K562 (cell line): ENCODE results near the gene ABCB9. TPM values are rescaled to one million over a fixed set of nuclear protein-coding genes. Genes with fewer than 3 reads are reported as not detected.

Experiments
- ATAC-seq: fragments of 200-7000 bp; cut with Tn5 transposase; 3 replicates; pipeline ENCODE4 v1.9.1; 2020; ENCODE audit warnings: moderate library complexity
- BruUV-seq: library from RNA; stranded (reverse); fragments of 400-500 nt; replicated peaks from 2 replicates; lab custom pipeline; 2021; lab: Mats Ljungman, UMichigan
- CTCF ChIA-PET: fragments of 300-600 bp; formaldehyde crosslinking; extraction: SDS; loops from one replicate; lab custom pipeline; 2021; ENCODE audit warnings: low intra/inter-chr PET ratio; lab: Yijun Ruan, JAX
- POLR2A ChIA-PET: fragments of 300-600, 350-650 bp; sonication (Branson Sonifier 250); formaldehyde crosslinking; extraction: SDS; loops from one replicate; lab custom pipeline; 2021; ENCODE audit warnings: antibody characterized with exemption, inconsistent platforms; lab: Yijun Ruan, JAX
- DNase-seq, 4 experiments: peaks; one replicate each; pipeline versions ENCODE4 v3.0.0 to v3.0.0-alpha.2; 2011 to 2018; ENCODE audit warnings: low spot score in 3 of 4, mixed read lengths in 3 of 4; ENCODE audit errors: extremely low read depth in 1 of 4
- FAIRE-seq: peaks from 2 replicates; lab custom pipeline; 2011; peaks lifted over from hg19 to GRCh38; lab: Jason Lieb, UNC
- H2AFZ ChIP-seq: 2 replicates; pipeline ENCODE4 v1.6.0; 2011; ENCODE audit warnings: low read depth, low read length, control low read depth, inconsistent platforms
- H3K27ac ChIP-seq: fragments of 200-600 bp; 3 replicates; pipeline ENCODE4 v1.8.0; 2011; ENCODE audit warnings: low read depth, mild to moderate bottlenecking, control low read depth, inconsistent platforms, low read length, moderate library complexity, mixed read lengths; ENCODE audit errors: extremely low read depth
- H3K27me3 ChIP-seq, 2 experiments: fragments of 300-600 bp in 1 of 2; 2 replicates in 1 of 2; 3 replicates in 1 of 2; pipeline versions ENCODE4 v1.6.0 to v1.8.0; 2011; ENCODE audit warnings: inconsistent platforms in 2 of 2, low read length in 2 of 2, mild to moderate bottlenecking in 1 of 2, mixed read lengths in 1 of 2, moderate library complexity in 1 of 2; ENCODE audit not compliant: control insufficient read depth in 2 of 2, insufficient read depth in 2 of 2
- H3K36me3 ChIP-seq: fragments of 300-600 bp; 3 replicates; pipeline ENCODE4 v1.8.0; 2011; ENCODE audit warnings: mild to moderate bottlenecking, low read length, inconsistent platforms; ENCODE audit not compliant: control insufficient read depth, insufficient read depth
- H3K4me1 ChIP-seq, 2 experiments: fragments of 200-600 bp in 1 of 2; replicated peaks in 1 of 2; 2 replicates in 1 of 2; 3 replicates in 1 of 2; pipeline versions ENCODE4 v1.5.1 to v1.8.0; 2011; ENCODE audit warnings: inconsistent platforms in 2 of 2, low read length in 2 of 2, mild to moderate bottlenecking in 1 of 2, mixed read lengths in 1 of 2, moderate library complexity in 1 of 2; ENCODE audit not compliant: control insufficient read depth in 2 of 2, insufficient read depth in 2 of 2
- H3K4me2 ChIP-seq: 2 replicates; pipeline ENCODE4 v1.6.1; 2011; ENCODE audit warnings: low read length, control low read depth, inconsistent platforms, mixed read lengths; ENCODE audit not compliant: insufficient read depth
- H3K4me3 ChIP-seq: fragments of 200-600 bp; sonication (generic), shearing (Covaris generic); 2 replicates; pipeline ENCODE4 v1.5.1; 2016; ENCODE audit warnings: control low read depth, inconsistent platforms
- H3K79me2 ChIP-seq: fragments of 200-600 bp; 3 replicates; pipeline ENCODE4 v1.8.0; 2011; ENCODE audit warnings: low read length, inconsistent platforms; ENCODE audit not compliant: control insufficient read depth, insufficient read depth
- H3K9ac ChIP-seq, 2 experiments: 2 replicates each; pipeline versions ENCODE4 v1.6.0 to v1.6.1; 2011; ENCODE audit warnings: low read depth in 2 of 2, low read length in 2 of 2, control low read depth in 1 of 2, inconsistent platforms in 1 of 2, mild to moderate bottlenecking in 1 of 2, mixed read lengths in 1 of 2; ENCODE audit not compliant: insufficient read depth in 1 of 2
- H3K9me1 ChIP-seq: one replicate; pipeline ENCODE4 v1.6.0; 2011; ENCODE audit warnings: inconsistent platforms, mild to moderate bottlenecking, low read length, moderate library complexity; ENCODE audit not compliant: control insufficient read depth, insufficient read depth
- H3K9me3 ChIP-seq: replicated peaks from 2 replicates; pipeline ENCODE4 v1.5.1; 2011; ENCODE audit warnings: low read depth, low read length, inconsistent platforms; ENCODE audit not compliant: control insufficient read depth, insufficient read depth
- H4K20me1 ChIP-seq: replicated peaks from 2 replicates; pipeline ENCODE4 v1.6.1; 2011; ENCODE audit warnings: low read length, inconsistent platforms, mixed read lengths; ENCODE audit not compliant: control insufficient read depth, insufficient read depth
- CBFB ChIP-seq: sonication (generic); formaldehyde crosslinking; IDR thresholded peaks from 2 replicates; pipeline ENCODE4 v1.4.0; 2020; ENCODE audit warnings: mild to moderate bottlenecking, missing genetic modification reagents
- MIER1 ChIP-seq: fragments of 450-650 bp; IDR thresholded peaks from 2 replicates; pipeline ENCODE4 v1.6.1; 2016; ENCODE audit warnings: antibody characterized with exemption, mild to moderate bottlenecking, low read depth
- PYGO2 ChIP-seq: fragments of 450-650 bp; IDR thresholded peaks from 2 replicates; pipeline ENCODE4 v1.6.1; 2016; ENCODE audit warnings: mild to moderate bottlenecking, missing genetic modification characterization, moderate library complexity, missing compliant biosample characterization
- RUNX1 ChIP-seq: sonication (generic); IDR thresholded peaks from 2 replicates; pipeline ENCODE4 v1.6.1; 2016; ENCODE audit warnings: antibody characterized with exemption, low read depth
- ZNF121 ChIP-seq: sonication (generic); formaldehyde crosslinking; conservative IDR thresholded peaks from 2 replicates; pipeline ENCODE4 v1.8.0; 2022; ENCODE audit warnings: missing genetic modification reagents
- ZNF232 ChIP-seq: sonication (generic); formaldehyde crosslinking; IDR thresholded peaks from 2 replicates; pipeline ENCODE4 v1.8.0; 2022; ENCODE audit warnings: mild to moderate bottlenecking, missing genetic modification reagents
- WGBS: fragments of 100-300 bp; shearing (Covaris generic); methylation state at CpG from one replicate; pipeline ENCODE4 v1.1.6; 2016; ENCODE audit warnings: low coverage, mixed read lengths; ENCODE audit not compliant: insufficient coverage; ENCODE audit errors: missing lambda C conversion rate; 5-methylcytosine and 5-hydroxymethylcytosine counted together
- in situ Hi-C: fragments of 300-500 bp; cut with MboI; formaldehyde crosslinking; loops from 4 replicates; pipeline ENCODE4 v1.15.0; 2018; ENCODE audit warnings: inconsistent platforms, mixed read lengths
- intact Hi-C: fragments of 100-400 bp; cut with micrococcal nuclease; formaldehyde crosslinking; loops from 2 replicates; pipeline ENCODE4 v1.14.2; 2022
- polyA plus RNA-seq, 8 experiments: library from polyadenylated mRNA; depleted of rRNA in 4 of 8; stranded (reverse) in 5 of 8; unstranded in 3 of 8; fragments of >200 nt; fragmentation: Nextera tagmentation in 2 of 8; fragmentation: Illumina TruSeq in 1 of 8; extraction: Ambion mirVana in 2 of 8; extraction: Trizol in 1 of 8; gene quantifications; 2 replicates each; pipeline versions ENCODE4 v1.2.1 to v1.2.3, GENCODE V29; 2011 to 2014; ENCODE audit warnings: inconsistent platforms in 1 of 8, missing spikeins in 1 of 8
- total RNA-seq, 7 experiments: library from RNA; depleted of rRNA in 6 of 7; stranded (reverse); fragments of >200 nt in 6 of 7; fragmentation: Illumina TruSeq in 2 of 7; extraction: Trizol in 2 of 7; gene quantifications; 2 replicates each; pipeline versions ENCODE4 v1.2.1 to v1.2.3, GENCODE V29; 2011 to 2021; ENCODE audit warnings: low replicate concordance in 1 of 7
- TF ChIP-seq, protein P1 (sequence below), 2 experiments: fragments of 450-650 bp; IDR thresholded peaks; 2 replicates each; pipeline ENCODE4 v1.6.1; 2016

Gene ABCB9
- total and polyA plus RNA-seq, 9 of the 15 experiments (the other 6 are each of a cell fraction or from before 2014, with no cell fraction given): 0.20 to 12.6 (median 6.2) TPM

DNA sequence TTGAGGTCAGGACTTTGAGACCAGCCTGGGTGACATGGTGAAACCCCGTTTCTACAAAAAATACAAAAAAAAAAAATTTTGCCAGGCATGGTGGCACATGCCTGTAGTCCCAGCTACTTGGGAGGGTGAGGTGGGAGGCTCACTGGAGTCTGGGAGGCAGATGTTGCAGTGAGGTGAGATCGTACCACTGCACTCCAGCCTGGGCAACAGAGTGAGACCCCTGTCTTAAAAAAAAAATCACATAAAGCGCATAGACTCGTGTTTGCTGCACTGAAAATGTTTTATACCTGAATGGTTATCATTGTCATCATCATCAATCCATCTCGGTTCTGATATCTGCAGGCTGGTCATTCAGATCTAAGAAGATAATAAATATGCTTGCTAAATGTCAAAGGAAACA lies 45.6 kb downstream of the ABCB9 start:
- H3K4me1 ChIP-seq: peaks cover 0 to 18% of the 10 kb centered on the region in 2 experiments; a peak in 3 of 5 replicates
- FAIRE-seq: no peak

DNA sequence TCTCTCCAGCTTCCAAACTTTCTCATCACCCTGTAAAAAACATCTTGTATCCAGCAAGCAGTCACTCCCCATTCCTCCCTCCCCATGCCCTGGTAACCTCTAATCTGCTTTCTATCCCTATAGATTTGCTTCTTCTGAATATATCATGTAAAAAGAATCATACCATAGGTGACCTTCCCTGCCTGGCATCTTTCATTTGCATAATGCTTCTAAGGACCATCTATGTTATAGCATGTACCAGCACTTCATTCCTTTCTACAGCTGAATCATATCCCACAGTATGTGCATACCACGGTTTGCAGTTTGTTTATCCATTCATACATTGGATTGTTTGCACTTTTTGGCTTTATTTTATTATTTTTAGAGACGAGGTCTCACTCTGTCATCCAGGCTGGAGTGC lies 47.4 kb downstream of the ABCB9 start:
- FAIRE-seq (no peak), ATAC-seq (no peak), DNase-seq (no peak)
- no peaks in the 10 kb centered on the region for H3K9me3 ChIP-seq
- BruUV-seq: no TSS peak
- 4% methylated on average over 2 of the region's 2 CpGs for WGBS
- H3K27ac ChIP-seq: no peak overlapping the region
- no peaks in the 10 kb centered on the region for H3K36me3 ChIP-seq
- TF ChIP-seq, protein P1, sequence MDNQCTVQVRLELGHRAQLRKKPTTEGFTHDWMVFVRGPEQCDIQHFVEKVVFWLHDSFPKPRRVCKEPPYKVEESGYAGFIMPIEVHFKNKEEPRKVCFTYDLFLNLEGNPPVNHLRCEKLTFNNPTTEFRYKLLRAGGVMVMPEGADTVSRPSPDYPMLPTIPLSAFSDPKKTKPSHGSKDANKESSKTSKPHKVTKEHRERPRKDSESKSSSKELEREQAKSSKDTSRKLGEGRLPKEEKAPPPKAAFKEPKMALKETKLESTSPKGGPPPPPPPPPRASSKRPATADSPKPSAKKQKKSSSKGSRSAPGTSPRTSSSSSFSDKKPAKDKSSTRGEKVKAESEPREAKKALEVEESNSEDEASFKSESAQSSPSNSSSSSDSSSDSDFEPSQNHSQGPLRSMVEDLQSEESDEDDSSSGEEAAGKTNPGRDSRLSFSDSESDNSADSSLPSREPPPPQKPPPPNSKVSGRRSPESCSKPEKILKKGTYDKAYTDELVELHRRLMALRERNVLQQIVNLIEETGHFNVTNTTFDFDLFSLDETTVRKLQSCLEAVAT (IDR thresholded peaks at IDR 0.05): no peak
- TF ChIP-seq RUNX1 (no peak), CBFB (no peak)
- TF ChIP-seq, all 486 proteins: peak for 0
- Histone ChIP-seq H3K27me3 (no peaks in the 10 kb centered on the region), H4K20me1 (no peaks in the 10 kb centered on the region), H3K4me1 (peaks cover 0 to 14% of the 10 kb centered on the region in 2 experiments; a peak in 3 of 5 replicates), H3K4me2 (no peak overlapping the region), H3K79me2 (no peaks in the 10 kb centered on the region), H3K9me1 (no peaks in the 10 kb centered on the region), H2AFZ (no peak overlapping the region), H3K9ac (no peak overlapping the region), H3K4me3 (no peak overlapping the region)
- in situ Hi-C loops (no loop called here), intact Hi-C loops (no loop called here)
- POLR2A ChIA-PET: interaction anchor here (0.8 kb wide), 1 partner anchor 24 kb away, joined by 3 read pairs; no protein-coding TSS in a partner anchor
- CTCF ChIA-PET: no interaction called here

More for the DNA sequence above, 45.6 kb downstream of the ABCB9 start:
- H3K9me3 ChIP-seq: no peaks in the 10 kb centered on the region
- H3K9me1 ChIP-seq: no peaks in the 10 kb centered on the region
- no peak overlapping the region for H3K27ac ChIP-seq
- 44% methylated on average over 5 of the region's 5 CpGs for WGBS
- H3K4me2 ChIP-seq: no peak overlapping the region
- POLR2A ChIA-PET: interaction anchor here (1.1 kb wide), 1 partner anchor 313 kb away, joined by 3 read pairs; the partner anchor contains the start of gene MTRFR
- ATAC-seq (no peak), DNase-seq (no peak)
- no TSS peak for BruUV-seq
- intact Hi-C loops (no loop called here), in situ Hi-C loops (no loop called here)
- CTCF ChIA-PET: no interaction called here
- no peaks in the 10 kb centered on the region for H4K20me1 ChIP-seq
- no peaks in the 10 kb centered on the region for H3K27me3 ChIP-seq
- H3K79me2 ChIP-seq: no peaks in the 10 kb centered on the region
- H2AFZ ChIP-seq: no peak overlapping the region
- no peaks in the 10 kb centered on the region for H3K36me3 ChIP-seq
- no peak overlapping the region for H3K9ac ChIP-seq
- H3K4me3 ChIP-seq: no peak overlapping the region
- TF ChIP-seq MIER1 (no peak), PYGO2 (no peak), ZNF232 (CRISPR knock-in tag) (no peak), ZNF121 (CRISPR knock-in tag) (peak; percentile 68)
